ENCODE measurements around the gene FAF2. TPM values are rescaled to one million over a fixed set of nuclear protein-coding genes. Genes with fewer than 3 reads are reported as not detected.

The FAF2 gene
- total and polyA plus RNA-seq, 2 donors (not counting 3 experiments of a cell fraction or from before 2014, with no cell fraction given) = 27.9 to 43.5 TPM

DNA sequence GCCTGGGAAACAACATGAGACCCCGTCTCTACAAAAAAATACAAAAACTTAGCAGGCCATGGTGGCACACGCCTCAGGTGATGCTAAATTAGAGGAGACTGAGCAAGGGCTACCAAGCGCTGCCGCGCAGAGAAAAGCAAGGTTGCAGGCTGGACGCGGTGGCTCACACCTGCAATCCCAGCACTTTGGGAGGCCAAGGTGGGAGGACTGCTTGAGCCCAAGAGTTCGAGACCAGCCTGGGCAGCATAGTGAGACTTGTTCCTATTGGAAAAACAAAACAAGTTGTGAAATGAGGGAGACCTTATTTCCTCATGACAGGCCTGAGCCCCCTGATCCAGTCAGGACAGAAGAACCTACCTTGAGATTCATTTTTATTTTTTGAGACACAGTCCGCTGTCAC is 77.5 kb downstream of the FAF2 start:
- BruUV-seq (replicated peaks) = no TSS peak
- ChIA-PET CTCF (no interaction called here), POLR2A (no interaction called here)
- H3K9ac ChIP-seq (replicated peaks; ENCODE audit: extremely low read depth, insufficient read depth, low read length) = no peak overlapping the region
- H2AFZ ChIP-seq (ENCODE audit: low read depth, low read length) = no peak overlapping the region
- dilution Hi-C loops (cut with MboI; ENCODE audit: extremely low pct_ligation_motif_present, low sequenced_read_pairs) (no loop called here), intact Hi-C loops (cut with micrococcal nuclease) (no loop called here)
- no peak for DNase-seq (ENCODE audit: low read depth, low spot score)
- no peaks in the 10 kb centered on the region for H4K20me1 ChIP-seq (replicated peaks; ENCODE audit: control insufficient read depth, extremely low read depth, insufficient read depth, low read length)
- peaks cover 6 to 31% of the 10 kb centered on the region in 2 experiments for H3K36me3 ChIP-seq (ENCODE audit: control insufficient read depth in 2 of 2, extremely low read depth in 1 of 2, insufficient read depth in 2 of 2, low read length in 2 of 2)
- H3K9me3 ChIP-seq (replicated peaks; ENCODE audit: control insufficient read depth, insufficient read depth, low read length) = no peaks in the 10 kb centered on the region
- FAIRE-seq = no peak
- H3K4me3 ChIP-seq (replicated peaks in 1 of 3; ENCODE audit: insufficient read depth in 1 of 3, low read depth in 1 of 3, low read length in 3 of 3) = no peak overlapping the region
- no peaks in the 10 kb centered on the region for H3K79me2 ChIP-seq (ENCODE audit: control insufficient read depth, insufficient read depth, low read length)
- no peaks in the 10 kb centered on the region for H3K27me3 ChIP-seq (ENCODE audit: control insufficient read depth in 2 of 2, insufficient read depth in 2 of 2, low read length in 2 of 2)
- TF ChIP-seq CTCF (IDR thresholded peaks at IDR 0.05; ENCODE audit: extremely low read depth in 1 of 2, insufficient read depth in 1 of 2, low read depth in 1 of 2, low read length in 2 of 2) (no peak), JUN (IDR thresholded peaks at IDR 0.05; ENCODE audit: borderline replicate concordance, insufficient read depth, insufficient read length, low read depth) (no peak), MAX (IDR thresholded peaks at IDR 0.05; ENCODE audit: insufficient read depth, insufficient read length) (no peak), POLR2A (IDR thresholded peaks at IDR 0.05; ENCODE audit: low read depth, low read length) (no peak), FOS (IDR thresholded peaks at IDR 0.05; ENCODE audit: borderline replicate concordance, insufficient read depth, low read length) (no peak), GATA2 (IDR thresholded peaks at IDR 0.05; ENCODE audit: insufficient read depth, insufficient read length, low read depth, low read length) (no peak), MYC (IDR thresholded peaks at IDR 0.05; ENCODE audit: low read depth, low read length) (no peak)
- no peaks in the 10 kb centered on the region for H3K4me1 ChIP-seq (ENCODE audit: control insufficient read depth, extremely low read depth, insufficient read depth, low read length)
- no peaks in the 10 kb centered on the region for H3K9me1 ChIP-seq (replicated peaks; ENCODE audit: control insufficient read depth, extremely low read depth, insufficient read depth, low read length)
- no peak overlapping the region for H3K27ac ChIP-seq (ENCODE audit: insufficient read depth, low read depth, low read length)
- H3K4me2 ChIP-seq (ENCODE audit: insufficient read depth, low read length) = no peak overlapping the region

All from endothelial cell of umbilical vein (primary cell).